Activated CD4-positive, alpha-beta memory T cell treated with anti-CD3 and anti-CD28 coated beads, Interleukin-2, amount 10 ng/mL, durations not matched to agents 7 days and 5 days (primary cell): Measurements from ENCODE around the gene CYP27C1. TPM values are rescaled to one million over a fixed set of nuclear protein-coding genes. Genes with fewer than 3 reads are reported as not detected.

Experiments
- CTCF ChIA-PET: fragments of 350-600 bp; sonication (Branson Sonifier 250); formaldehyde crosslinking; loops from one replicate; lab custom pipeline; 2021; ENCODE audit warnings: antibody characterized with exemption, inconsistent platforms; lab: Charles Lee
- POLR2A ChIA-PET: fragments of 350-600 bp; sonication (Branson Sonifier 250); formaldehyde crosslinking; loops from one replicate; lab custom pipeline; 2021; ENCODE audit warnings: antibody characterized with exemption; lab: Charles Lee
- DNase-seq: peaks from one replicate; pipeline ENCODE4 v3.0.0-alpha.2; 2020
- H3K27ac Mint-ChIP-seq: one replicate; pipeline ENCODE4 v1.8.0; 2021; ENCODE audit warnings: mild to moderate bottlenecking, mixed read lengths
- H3K27me3 Mint-ChIP-seq: one replicate; pipeline ENCODE4 v1.8.0; 2021; ENCODE audit warnings: mixed read lengths
- H3K36me3 Mint-ChIP-seq: one replicate; pipeline ENCODE4 v1.8.0; 2021; ENCODE audit warnings: low read depth, mixed read lengths
- H3K4me1 Mint-ChIP-seq: one replicate; pipeline ENCODE4 v1.8.0; 2021; ENCODE audit warnings: mixed read lengths
- H3K4me3 Mint-ChIP-seq: one replicate; pipeline ENCODE4 v1.8.0; 2021; ENCODE audit warnings: mild to moderate bottlenecking, mixed read lengths
- H3K9me3 Mint-ChIP-seq: one replicate; pipeline ENCODE4 v1.8.0; 2021; ENCODE audit warnings: mixed read lengths
- total RNA-seq, 2 experiments: library from RNA; stranded (reverse); gene quantifications; one replicate each; pipeline ENCODE4 v1.2.3, GENCODE V29; 2021

Gene CYP27C1
- total RNA-seq, 2 experiments from 2014 or later = not detected

DNA sequence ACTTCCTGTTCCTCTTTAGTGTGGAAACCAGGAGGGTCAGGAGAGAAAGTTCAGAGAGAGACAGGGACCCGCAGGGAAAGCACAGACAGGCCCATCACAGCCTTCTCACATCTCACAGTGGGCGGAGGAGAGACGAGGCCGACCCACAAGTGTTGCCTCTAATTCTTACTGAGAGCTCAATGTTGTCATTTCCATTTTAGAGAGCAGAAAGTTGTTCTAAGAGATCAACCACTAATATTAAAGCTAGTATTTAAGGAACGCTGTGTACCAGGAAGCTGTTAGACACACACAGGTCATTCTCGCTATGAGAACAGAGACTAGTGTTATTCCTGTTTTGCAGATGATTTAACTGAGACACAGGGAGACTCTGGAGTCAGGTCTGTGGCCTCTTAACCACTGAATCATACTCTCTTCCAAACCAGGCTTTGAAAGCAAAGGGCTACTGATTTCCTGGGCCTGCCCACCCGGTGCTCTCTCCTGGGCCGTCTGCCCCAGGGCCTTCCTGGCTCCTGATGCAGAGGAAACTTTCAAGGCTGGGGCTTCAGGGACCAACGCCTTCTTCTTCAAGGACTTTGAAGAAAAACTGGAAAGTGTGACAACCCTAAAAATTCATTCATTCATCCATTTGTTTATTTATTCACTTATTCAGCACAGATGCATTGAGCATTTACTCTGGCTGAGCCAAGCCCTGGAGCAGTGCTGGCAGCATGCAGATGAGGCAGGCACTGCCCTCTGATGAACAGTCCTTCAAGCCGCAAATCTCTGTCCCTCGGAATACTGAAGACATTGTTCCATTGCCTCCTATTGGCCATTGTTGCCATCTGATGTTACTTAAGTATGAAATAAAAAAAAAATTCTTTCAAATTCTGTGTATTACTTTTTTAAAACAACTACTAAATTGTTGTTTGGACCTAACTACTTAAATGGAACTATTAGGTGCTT, 76.0 kb downstream of the CYP27C1 start:
- H3K27ac Mint-ChIP-seq = no peak overlapping the region
- CTCF ChIA-PET = no interaction called here
- DNase-seq = no peak
- peaks cover 18% of the 10 kb centered on the region for H3K27me3 Mint-ChIP-seq
- no peaks in the 10 kb centered on the region for H3K9me3 Mint-ChIP-seq
- POLR2A ChIA-PET = no interaction called here
- no peak overlapping the region for H3K4me3 Mint-ChIP-seq
- H3K4me1 Mint-ChIP-seq = no peaks in the 10 kb centered on the region
- no peaks in the 10 kb centered on the region for H3K36me3 Mint-ChIP-seq

DNA sequence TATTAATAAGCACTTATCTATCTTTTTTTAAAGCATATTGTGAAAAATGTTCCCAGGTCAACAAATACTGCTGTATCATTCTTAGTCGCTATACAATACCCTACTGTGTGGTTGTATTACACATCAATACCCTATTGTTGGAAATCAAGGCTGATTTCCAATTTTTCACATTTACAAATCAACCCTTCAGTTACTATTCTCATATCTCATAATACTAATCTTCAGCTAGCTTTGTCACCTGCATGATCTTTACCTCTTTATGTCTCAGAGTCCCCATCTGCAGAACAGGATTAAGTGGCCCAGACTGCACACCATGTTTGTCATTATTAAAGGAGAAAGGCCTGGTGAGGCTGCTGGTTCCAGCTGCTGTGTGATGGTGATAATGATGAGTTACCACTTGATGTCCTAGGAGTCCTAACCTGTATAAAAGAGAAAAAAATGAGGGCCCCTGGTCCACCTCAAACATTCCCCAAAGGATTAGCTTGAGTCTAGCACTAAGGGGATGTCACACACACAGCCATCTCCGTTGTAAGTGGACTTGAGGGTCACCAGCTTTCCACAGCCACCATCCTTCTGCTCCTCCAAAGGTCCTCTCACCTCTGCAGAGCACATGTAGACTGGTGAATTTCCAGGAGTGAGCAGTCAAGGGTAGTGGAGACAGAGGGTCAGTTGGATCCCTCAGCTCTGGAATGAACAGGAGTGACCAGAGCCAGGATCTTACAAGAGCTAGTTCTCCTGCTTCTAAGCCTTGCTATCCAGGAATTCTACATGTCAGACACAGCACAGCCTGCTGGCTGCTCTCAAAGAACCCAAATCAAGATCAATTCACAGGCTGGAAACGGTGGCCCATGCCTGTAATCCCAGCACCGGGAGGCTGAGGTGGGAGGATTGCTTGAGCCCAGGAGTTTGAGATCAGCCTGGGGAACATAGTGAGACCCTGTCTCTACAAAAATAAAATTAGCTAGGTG, 77.2 kb downstream of the CYP27C1 start:
- H3K4me3 Mint-ChIP-seq = no peak overlapping the region
- no peaks in the 10 kb centered on the region for H3K9me3 Mint-ChIP-seq
- DNase-seq = no peak
- ChIA-PET POLR2A (no interaction called here), CTCF (no interaction called here)
- no peak overlapping the region for H3K27ac Mint-ChIP-seq
- peaks cover 20% of the 10 kb centered on the region for H3K27me3 Mint-ChIP-seq
- no peaks in the 10 kb centered on the region for H3K36me3 Mint-ChIP-seq
- H3K4me1 Mint-ChIP-seq = no peaks in the 10 kb centered on the region

DNA sequence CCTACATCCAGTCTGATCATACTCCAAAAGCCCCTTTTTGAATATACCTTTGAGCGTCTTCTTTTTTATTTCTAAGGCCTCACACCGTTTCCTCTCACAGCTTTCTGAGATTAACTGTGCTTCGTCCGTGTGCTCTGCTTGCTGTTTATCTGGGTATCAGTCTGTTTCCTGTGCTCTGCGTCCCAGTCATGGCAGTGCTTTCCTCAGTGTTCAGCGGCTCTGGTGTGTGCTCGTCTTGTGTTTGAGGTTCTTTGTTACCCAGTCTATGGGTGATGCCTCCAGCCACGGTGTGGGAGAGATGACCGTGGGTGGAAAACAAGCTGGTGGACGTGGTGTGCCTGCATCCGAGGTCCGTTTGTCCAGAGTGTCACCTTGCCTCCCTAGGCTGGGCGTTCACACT, 79.6 kb downstream of the CYP27C1 start:
- no peak overlapping the region for H3K4me3 Mint-ChIP-seq
- H3K27ac Mint-ChIP-seq = no peak overlapping the region
- no peaks in the 10 kb centered on the region for H3K36me3 Mint-ChIP-seq
- ChIA-PET POLR2A (no interaction called here), CTCF (interaction anchor here (1.7 kb wide), 1 partner anchor 72 kb away, joined by 5 read pairs; no protein-coding TSS in a partner anchor)
- no peaks in the 10 kb centered on the region for H3K4me1 Mint-ChIP-seq
- no peak for DNase-seq
- peaks cover 20% of the 10 kb centered on the region for H3K27me3 Mint-ChIP-seq
- H3K9me3 Mint-ChIP-seq = no peaks in the 10 kb centered on the region

DNA sequence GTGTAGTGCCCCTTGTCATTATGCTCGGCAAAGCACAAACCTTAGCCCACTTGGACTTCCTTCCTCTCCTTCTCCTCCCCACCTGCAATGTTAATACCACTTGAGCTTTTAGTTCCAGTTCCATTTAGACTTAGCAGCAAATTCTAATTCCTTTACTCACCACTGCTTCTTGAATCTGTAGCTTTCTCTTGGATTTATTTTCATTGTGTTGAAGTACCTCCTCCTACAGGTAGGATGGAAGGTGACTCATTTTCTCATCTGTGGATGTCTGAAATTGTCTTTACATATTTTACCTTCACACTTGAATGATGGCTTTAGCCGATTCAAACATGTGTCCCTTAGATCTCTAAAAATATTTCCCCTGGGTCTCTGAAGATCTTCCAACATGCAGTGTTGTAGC, 80.3 kb downstream of the CYP27C1 start:
- Mint-ChIP-seq H3K4me3 (no peak overlapping the region), H3K27me3 (peaks cover 20% of the 10 kb centered on the region), H3K27ac (no peak overlapping the region), H3K36me3 (no peaks in the 10 kb centered on the region), H3K9me3 (no peaks in the 10 kb centered on the region), H3K4me1 (no peaks in the 10 kb centered on the region)
- CTCF ChIA-PET = interaction anchor here (1.7 kb wide), 1 partner anchor 71 kb away, joined by 5 read pairs; no protein-coding TSS in a partner anchor
- DNase-seq = no peak
- POLR2A ChIA-PET = no interaction called here

DNA sequence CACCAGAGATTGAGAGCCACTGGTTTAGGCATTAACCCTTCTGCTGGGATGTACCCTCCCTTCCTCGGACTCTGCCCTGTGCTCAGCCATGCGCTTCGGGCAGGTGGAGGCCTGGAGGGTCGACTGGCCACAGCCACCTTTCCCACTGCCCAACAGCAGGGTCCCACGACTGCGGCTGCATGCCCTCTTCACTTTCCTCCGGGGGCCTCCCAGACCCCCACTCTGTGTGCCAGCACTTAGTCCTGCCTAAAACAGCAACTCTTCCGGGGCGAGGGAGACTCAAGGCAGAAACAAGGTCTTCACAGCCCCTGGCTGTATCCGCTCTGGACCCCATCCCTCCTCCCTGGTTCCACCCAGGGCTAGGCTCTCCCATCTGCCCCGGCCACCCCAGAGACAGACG, 81.8 kb downstream of the CYP27C1 start:
- H3K4me3 Mint-ChIP-seq = no peak overlapping the region
- DNase-seq = no peak
- no peaks in the 10 kb centered on the region for H3K4me1 Mint-ChIP-seq
- no peaks in the 10 kb centered on the region for H3K9me3 Mint-ChIP-seq
- H3K27ac Mint-ChIP-seq = no peak overlapping the region
- H3K36me3 Mint-ChIP-seq = no peaks in the 10 kb centered on the region
- ChIA-PET CTCF (no interaction called here), POLR2A (no interaction called here)
- H3K27me3 Mint-ChIP-seq = peaks cover 20% of the 10 kb centered on the region

DNA sequence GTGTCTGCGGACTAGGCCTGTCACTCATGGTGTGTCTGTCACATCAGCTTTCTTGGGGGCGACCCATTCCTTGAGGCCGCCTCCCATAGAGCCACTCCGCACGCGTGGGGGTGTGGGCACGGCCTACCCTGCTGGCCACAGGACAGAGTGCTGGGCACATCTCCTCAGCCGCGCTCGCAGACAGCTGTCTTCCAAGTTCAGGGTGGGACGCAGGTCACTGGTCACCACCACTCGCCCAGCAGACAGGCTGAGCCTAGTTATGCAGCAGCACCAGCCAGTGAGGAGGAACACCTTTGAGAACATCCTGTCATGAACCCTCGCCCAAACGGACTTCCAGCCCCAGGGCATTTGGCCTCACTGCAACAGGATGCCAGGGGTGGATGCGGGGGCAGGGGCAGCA, 82.4 kb downstream of the CYP27C1 start:
- H3K4me3 Mint-ChIP-seq = no peak overlapping the region
- ChIA-PET CTCF (no interaction called here), POLR2A (interaction anchor here (0.5 kb wide), 1 partner anchor 142 kb away, joined by 5 read pairs; no protein-coding TSS in a partner anchor)
- H3K36me3 Mint-ChIP-seq = no peaks in the 10 kb centered on the region
- H3K27me3 Mint-ChIP-seq = peaks cover 20% of the 10 kb centered on the region
- H3K27ac Mint-ChIP-seq = no peak overlapping the region
- no peaks in the 10 kb centered on the region for H3K4me1 Mint-ChIP-seq
- DNase-seq = no peak
- no peaks in the 10 kb centered on the region for H3K9me3 Mint-ChIP-seq

DNA sequence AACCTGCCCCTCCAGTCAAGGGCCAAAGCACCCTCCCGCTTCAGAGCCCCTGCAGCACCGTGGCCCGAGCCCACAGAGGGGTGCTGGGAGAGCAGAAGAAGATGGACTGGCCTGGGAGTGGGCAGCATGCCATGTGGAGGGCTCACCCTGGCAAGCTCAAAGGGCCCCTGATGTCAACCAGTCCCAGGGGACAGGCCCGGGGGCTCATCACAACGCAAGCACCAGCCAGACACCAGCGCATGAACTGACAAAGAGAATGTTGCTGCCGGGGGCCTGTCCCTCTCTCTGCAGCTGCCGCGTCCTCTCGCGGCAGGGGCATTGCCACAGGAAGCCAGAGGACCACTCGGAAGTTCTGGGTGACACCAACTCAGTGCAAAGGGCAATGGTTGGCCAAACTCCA, 82.9 kb downstream of the CYP27C1 start:
- Mint-ChIP-seq H3K27me3 (peaks cover 20% of the 10 kb centered on the region), H3K27ac (no peak overlapping the region), H3K9me3 (no peaks in the 10 kb centered on the region), H3K4me1 (no peaks in the 10 kb centered on the region), H3K4me3 (no peak overlapping the region), H3K36me3 (no peaks in the 10 kb centered on the region)
- ChIA-PET CTCF (no interaction called here), POLR2A (interaction anchor here (0.5 kb wide), 1 partner anchor 143 kb away, joined by 5 read pairs; no protein-coding TSS in a partner anchor)
- no peak for DNase-seq

DNA sequence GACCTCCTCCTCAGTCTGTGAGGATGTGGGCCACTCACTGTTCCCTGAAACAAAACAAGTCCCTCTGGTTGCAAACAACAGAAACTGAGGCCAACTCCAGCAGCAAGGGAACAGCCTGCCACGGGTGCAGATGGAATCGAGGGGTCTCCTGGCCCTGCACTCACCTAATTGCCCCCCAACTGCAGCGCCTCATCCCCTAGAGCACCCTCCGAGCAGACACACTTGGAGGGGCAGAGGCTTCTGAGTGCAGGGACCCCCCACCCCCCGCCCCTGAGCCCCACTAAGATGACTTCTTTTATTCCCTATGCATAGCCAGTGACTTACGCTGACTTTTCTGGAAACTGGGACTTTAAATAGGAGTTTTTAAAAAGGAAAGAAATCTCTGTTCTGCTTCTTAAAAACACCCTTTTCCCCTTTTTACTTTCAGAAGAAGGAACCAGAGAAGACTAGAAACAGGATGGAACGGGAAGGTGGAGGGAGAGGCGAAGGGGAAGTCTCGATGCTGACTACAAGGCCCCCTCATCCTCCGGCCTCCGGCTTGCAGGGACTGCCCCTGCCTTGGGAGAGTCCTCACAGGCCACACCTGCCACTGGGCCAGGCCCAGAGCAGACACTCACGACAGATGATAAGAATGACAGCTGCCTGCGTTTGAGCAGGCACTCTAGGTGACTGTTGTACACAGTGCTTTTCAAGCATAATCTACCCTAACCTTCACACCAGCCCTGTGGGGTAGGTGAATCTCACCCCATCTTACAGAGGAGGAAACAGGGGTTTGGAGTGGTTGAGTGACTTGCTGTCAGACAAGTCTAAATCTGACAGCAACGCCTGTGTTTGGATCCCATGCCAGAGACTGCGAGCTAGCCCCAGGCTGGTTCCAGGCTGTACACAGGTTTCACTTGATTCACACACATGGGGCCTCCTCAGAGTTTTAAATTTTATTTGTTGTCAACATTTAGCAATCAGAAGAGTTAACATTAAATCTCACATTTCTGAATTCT, 85.0 kb downstream of the CYP27C1 start:
- DNase-seq = no peak
- Mint-ChIP-seq H3K4me3 (no peak overlapping the region), H3K27me3 (peaks cover 8% of the 10 kb centered on the region), H3K27ac (no peak overlapping the region), H3K9me3 (no peaks in the 10 kb centered on the region), H3K4me1 (no peaks in the 10 kb centered on the region), H3K36me3 (no peaks in the 10 kb centered on the region)
- POLR2A ChIA-PET = no interaction called here
- CTCF ChIA-PET = no interaction called here

DNA sequence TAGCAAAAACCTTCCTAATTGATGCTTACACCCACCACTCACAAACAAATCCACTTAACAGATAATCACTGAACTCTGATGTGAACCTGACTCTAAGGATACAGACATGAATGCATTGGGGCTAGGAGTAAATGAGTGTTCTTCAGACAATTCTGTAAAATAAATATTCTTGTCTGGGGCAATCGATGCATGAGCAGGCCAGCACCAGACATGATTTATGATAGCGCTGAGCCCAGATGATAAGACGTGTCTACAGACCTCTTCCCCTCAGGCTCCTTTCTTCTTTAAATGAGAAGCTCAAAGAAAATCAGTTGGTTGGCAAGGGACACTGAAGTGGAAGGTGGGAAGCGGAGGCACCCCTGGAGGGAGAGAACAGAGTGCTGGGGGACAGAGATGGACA, 85.9 kb downstream of the CYP27C1 start:
- DNase-seq = no peak
- ChIA-PET POLR2A (no interaction called here), CTCF (no interaction called here)
- no peaks in the 10 kb centered on the region for H3K4me1 Mint-ChIP-seq
- H3K9me3 Mint-ChIP-seq = no peaks in the 10 kb centered on the region
- H3K27me3 Mint-ChIP-seq = peaks cover 1% of the 10 kb centered on the region
- H3K36me3 Mint-ChIP-seq = no peaks in the 10 kb centered on the region
- no peak overlapping the region for H3K27ac Mint-ChIP-seq
- no peak overlapping the region for H3K4me3 Mint-ChIP-seq

Other genes starting within 250 kb of the CYP27C1 start
- 100 to 1,000 TPM; 130 to 131 TPM for gene BIN1, start 113.1 kb downstream of the CYP27C1 start, total RNA-seq
- 10 to 100 TPM; 50.0 to 51.9 TPM for gene ERCC3, start 73.8 kb upstream of the CYP27C1 start, total RNA-seq
- gene MAP3K2, start 167.7 kb upstream of the CYP27C1 start, total RNA-seq = 10 to 100 TPM; 56.2 to 59.6 TPM
- not detected for gene PROC, start 198.1 kb upstream of the CYP27C1 start, total RNA-seq